Astrocyte of the cerebellum (primary cell): ENCODE measurements around the gene NDRG3.

ENCODE experiments used
- DNase-seq: peaks from one replicate; pipeline ENCODE4 v3.0.0-alpha.2; 2011; ENCODE audit warnings: low read depth
- H3K4me3 ChIP-seq: 2 replicates; pipeline ENCODE4 v1.5.1; 2011; ENCODE audit warnings: mild to moderate bottlenecking, low read depth, low read length, moderate library complexity
- in situ Hi-C: cut with HindIII; loops from 2 replicates; pipeline ENCODE4 v1.10.0; 2017; ENCODE audit warnings: low sequenced_read_pairs
- TF ChIP-seq, protein P1 (sequence below): IDR thresholded peaks from 2 replicates; pipeline ENCODE4 v1.5.1; 2012; ENCODE audit warnings: low read length, low read depth, moderate library complexity, mild to moderate bottlenecking; ENCODE audit errors: missing control alignments

Gene NDRG3

GRCh38 chr20:36786246-36786645 is 40.4 kb upstream of the NDRG3 start:
- in situ Hi-C loops: no loop called here

DNA sequence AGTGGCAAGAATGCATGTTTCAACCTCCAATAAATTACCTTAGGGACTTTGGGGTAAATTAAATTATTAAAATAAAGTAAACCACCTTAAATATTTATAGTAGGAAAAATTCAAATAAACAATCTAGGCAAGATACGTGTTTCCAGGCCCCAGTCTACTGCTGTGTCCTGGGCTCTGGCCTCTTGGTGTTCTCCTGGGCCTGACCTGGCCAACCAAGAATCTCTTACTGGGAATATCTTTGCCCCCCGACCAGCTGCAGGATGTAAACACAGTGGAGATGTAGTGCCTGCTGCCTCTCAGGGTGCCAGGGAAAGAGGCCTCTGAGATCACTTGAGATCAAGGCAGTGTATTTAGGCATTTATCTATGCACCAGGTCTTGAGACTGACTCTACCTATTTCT is 39.4 kb upstream of the NDRG3 start:
- in situ Hi-C loops: no loop called here

More at GRCh38 chr20:36786246-36786645, 40.4 kb upstream of the NDRG3 start:
- TF ChIP-seq, protein P1, sequence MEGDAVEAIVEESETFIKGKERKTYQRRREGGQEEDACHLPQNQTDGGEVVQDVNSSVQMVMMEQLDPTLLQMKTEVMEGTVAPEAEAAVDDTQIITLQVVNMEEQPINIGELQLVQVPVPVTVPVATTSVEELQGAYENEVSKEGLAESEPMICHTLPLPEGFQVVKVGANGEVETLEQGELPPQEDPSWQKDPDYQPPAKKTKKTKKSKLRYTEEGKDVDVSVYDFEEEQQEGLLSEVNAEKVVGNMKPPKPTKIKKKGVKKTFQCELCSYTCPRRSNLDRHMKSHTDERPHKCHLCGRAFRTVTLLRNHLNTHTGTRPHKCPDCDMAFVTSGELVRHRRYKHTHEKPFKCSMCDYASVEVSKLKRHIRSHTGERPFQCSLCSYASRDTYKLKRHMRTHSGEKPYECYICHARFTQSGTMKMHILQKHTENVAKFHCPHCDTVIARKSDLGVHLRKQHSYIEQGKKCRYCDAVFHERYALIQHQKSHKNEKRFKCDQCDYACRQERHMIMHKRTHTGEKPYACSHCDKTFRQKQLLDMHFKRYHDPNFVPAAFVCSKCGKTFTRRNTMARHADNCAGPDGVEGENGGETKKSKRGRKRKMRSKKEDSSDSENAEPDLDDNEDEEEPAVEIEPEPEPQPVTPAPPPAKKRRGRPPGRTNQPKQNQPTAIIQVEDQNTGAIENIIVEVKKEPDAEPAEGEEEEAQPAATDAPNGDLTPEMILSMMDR: no peak
- no peak overlapping the region for H3K4me3 ChIP-seq
- DNase-seq: no peak

DNA sequence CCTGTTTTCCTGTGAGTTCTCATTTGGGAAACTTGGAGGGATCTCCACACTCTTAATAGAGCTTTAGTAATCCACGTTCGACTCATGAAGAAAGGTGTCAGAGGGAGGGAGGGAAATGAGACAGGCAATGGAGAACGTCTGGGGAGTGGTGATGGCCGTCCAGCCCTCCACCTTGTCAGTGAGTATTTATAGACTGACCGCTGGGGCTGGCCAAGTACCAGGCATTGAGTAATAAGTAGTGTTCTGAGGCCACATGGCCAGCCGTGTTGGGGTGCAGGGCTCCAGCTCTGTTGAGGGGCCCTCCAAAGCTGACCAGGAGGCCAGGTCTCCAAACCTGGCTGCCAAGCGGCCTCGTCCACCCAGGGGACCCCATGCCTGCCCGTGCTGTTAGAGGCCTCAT is 39.0 kb upstream of the NDRG3 start:
- no peak for DNase-seq

More for the DNA sequence above, 39.4 kb upstream of the NDRG3 start:
- TF ChIP-seq, protein P1: no peak
- H3K4me3 ChIP-seq: no peak overlapping the region
- no peak for DNase-seq

DNA sequence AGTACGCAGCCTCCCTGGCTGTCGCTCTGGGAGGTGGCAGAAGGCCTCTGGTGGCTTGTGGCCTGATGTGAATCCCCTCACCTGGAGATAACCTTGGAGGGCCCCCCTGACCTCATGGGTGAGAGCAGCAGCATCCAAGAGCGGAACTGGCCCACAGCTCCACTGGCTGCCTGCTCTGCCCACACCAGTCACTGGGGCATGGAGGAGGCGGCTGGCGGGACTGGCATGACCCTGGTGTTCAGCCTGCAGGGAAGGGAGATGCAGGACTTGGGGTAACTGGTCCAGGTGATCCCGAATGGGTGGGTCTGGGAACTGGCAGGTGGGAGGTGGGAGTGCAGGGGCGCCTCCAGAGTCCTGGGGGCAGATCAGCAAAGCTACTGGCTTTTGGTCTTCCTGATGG is 38.2 kb upstream of the NDRG3 start:
- in situ Hi-C loops: no loop called here

More for the DNA sequence above, 39.0 kb upstream of the NDRG3 start:
- TF ChIP-seq, protein P1: no peak
- no peak overlapping the region for H3K4me3 ChIP-seq
- in situ Hi-C loops: no loop called here

DNA sequence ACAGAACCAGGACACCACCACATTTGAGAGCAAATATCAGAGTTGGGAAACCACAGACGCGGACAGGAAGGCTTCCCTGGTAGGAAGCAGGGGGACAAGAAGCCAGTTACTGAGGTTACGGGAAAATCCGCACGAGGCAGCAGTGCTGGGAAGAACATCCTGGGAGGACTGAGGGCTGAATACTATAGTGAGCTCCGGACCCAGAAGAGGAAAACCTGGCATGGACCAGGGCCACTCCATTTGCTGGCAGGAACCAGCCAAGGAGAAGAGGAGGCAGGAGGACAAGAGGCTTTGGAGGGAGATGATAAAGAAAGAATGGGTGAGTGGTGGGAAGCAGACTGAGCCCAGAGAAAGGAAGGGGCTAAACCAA is 33.8 kb upstream of the NDRG3 start:
- DNase-seq: no peak
- in situ Hi-C loops: no loop called here
- TF ChIP-seq, protein P1: no peak
- no peak overlapping the region for H3K4me3 ChIP-seq

More for the DNA sequence above, 38.2 kb upstream of the NDRG3 start:
- no peak for DNase-seq
- TF ChIP-seq, protein P1: no peak
- no peak overlapping the region for H3K4me3 ChIP-seq

DNA sequence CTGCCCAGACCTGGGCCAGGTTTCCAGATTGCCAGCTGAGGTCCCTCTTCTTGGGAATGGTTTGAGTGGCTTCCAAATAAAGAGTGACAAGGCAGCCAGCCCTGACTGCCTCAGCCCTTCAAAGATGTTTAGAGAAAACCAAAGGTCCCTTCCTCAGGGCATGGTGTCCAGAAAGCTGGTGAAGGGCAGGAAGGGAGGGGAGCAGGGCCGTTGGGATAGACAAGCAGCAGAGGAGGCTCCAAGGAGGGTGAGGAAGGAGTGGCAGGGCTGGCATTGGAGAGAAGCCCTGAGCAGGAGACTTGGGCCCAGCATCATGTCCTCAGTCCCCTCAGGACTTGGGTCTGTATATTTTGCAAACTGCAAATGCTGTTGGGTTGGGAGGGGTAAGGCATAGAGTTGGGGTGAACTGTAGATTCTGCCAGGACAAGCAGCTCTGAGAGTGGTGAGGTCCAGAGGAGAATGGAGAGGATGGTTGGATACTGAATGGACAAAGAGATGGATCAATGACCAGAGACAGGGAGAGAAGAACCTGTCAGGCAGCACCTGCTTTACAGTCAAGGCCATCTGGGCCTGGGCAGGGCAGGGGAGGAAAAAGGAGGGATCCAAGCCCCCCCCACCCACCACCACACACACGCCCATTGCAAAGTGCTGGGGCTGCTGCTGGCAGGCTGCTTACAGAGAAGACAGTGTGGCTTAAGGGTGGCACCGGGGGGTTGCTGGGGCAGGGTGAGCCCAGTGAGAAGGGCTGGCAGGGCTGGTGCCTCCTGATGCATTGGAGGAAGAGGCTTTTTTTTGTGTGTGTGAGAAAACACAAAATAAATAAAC is 33.2 kb upstream of the NDRG3 start:
- no peak overlapping the region for H3K4me3 ChIP-seq
- DNase-seq: no peak
- in situ Hi-C loops: no loop called here
- TF ChIP-seq, protein P1: no peak

- H3K4me3 ChIP-seq: no peak overlapping the region
- TF ChIP-seq, protein P1: no peak
- in situ Hi-C loops: no loop called here
- no peak for DNase-seq
These were observed 31.7 kb upstream of the NDRG3 start for GRCh38 chr20:36777576-36777975.
